IPS DF 4.7 (cell line): ENCODE results near the gene SLC15A1.

Source experiments
- DNase-seq: peaks from one replicate; pipeline ENCODE4 v3.0.0-alpha.2; 2013; ENCODE audit warnings: low spot score; ENCODE audit errors: extremely low read depth

The SLC15A1 gene

DNA sequence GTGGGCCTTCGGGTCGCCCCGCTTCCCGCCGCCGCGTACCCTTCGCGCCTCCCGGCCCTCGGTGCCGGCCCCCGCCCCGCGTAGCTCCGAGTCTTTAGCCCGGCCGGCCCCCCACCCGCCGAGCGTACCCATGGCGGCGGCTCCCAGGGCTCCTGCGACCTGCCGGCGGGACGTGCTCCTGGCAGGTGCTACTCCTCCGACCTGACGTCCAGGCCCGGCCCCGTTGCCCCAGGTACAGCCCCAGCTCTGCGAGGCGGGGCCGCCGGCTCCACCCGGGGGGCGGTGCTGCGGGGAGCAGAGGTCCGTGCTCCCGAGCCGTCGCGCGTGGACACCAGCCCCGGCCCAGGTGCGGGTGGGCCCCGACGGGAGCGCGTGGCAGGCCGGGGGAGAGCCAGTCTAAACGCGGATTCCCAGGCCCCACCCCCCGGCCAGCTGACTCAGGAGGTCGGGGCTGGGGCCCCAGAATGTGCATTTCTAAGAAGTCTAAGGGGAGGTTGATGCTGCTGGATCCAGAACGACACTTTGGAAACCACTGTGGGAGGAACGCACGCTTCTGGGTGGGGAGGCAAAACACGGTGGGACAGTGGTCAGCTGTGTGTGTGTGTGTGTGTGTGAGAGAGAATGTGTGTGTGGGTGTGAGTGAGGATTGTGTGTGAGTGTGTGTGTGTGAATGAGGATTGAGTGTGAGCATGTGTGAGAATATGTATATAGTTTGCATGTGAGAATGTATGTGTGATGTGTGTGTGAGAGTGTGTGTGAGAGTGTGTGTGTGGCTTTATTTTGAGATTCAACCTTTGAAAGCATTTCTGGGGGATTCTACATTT is at the start of gene SLC15A1:
Gene SLC15A1 (minus strand): TSS at position 206 of the 824 bp plus-strand sequence. CDS start 74 bp downstream, at position 132.
- no peak for DNase-seq

DNA sequence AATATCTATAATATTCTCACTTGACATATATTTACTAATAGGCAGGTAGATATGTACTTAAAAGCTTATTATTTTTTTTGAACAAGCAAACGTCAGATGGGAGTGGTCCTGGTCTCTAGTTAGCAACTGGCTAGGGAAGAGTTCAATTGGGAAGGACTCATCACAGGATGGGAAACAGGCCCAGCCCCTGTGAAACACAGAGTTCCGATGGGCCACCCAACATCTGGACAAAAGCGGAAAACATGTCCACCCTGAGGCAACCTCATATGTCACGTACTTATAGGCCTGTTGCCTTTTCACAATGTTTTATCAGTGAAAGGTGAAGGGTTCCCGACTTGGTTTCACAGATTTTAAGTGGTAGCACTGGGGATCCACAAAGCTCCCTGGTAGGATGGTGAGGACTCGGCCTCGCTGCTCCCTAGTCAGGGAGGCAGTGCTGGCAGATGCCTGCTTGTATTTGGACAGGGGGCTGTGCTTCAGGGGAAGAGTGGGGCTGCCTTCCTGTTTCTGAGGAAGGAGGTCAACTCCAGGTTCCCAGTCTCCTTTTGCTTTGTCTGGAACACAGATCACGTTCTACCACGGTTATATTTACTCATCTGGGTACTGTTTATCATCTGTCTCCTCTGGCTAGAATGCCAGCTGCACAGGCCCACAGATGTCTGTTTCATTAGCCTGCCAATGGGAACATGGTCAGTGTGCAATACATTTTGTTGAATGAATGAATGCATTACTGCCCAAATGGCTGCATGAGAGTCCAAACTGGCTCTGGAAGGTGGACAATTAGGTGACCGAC is 49.4 kb upstream of the SLC15A1 start:
- no peak for DNase-seq

GRCh38 chr13:98800078-98800477 is 47.6 kb upstream of the SLC15A1 start:
- DNase-seq = no peak

- no peak for DNase-seq
Observed at GRCh38 chr13:98798849-98799645, 46.6 kb upstream of the SLC15A1 start.

DNA sequence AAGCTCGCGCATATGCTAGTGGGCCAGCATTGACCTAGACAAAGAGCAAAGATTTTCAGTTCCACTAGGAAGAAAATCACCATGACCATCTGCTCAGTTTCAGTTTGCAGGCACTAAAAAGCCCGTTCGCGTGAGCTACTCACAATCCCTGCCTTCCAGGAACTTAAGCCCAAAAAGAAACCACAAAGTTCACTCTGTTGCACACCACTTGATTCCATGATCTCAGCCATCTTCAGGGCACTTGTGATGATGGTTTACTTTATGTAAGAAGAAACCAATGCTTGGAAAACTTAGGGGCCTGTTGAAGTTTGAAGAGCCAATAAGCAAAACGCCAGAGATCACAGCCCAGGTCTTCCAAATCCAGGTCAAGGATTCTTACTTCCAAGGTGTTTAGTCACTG is 45.0 kb upstream of the SLC15A1 start:
- no peak for DNase-seq

DNA sequence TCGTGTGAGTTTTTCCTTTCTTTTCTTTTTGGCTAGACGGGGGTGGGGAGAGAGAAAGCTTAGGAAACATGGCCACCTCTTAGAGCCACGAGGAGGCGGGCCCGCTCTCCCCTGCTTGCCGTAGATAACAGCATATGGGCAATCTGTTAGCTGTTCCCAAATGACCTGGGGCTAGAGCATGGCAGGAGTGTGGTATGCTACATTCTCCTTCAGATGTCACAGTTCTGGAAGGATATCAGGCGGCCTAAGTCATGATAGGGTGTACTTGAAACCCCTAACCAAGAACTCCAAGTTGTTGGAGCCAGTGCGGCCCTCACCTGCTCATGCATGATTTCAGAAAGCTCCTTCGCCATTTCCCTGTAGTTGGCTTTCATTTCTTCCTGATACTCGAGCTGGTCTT is 44.3 kb upstream of the SLC15A1 start:
- DNase-seq = no peak

GRCh38 chr13:98796191-98796590 is 43.7 kb upstream of the SLC15A1 start:
- no peak for DNase-seq

DNA sequence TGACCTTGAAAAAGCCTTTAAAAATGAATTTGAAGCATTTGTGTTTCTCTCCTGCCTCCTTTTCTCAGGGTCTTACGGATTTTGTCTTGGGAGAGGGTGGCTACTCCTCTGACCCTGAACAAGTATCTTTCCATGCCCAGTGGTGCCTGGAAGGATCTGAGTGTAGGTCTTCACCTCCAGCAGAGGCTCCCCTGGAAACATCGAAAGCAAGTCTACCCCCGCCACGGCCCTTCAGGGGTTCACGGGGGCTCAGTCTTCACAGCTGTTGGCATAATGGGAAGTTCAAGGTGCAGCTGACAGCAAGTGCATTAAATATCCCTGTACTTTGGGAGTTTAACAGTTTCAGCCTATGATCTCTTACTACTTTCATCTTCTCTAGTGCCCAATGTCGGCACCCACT is 42.7 kb upstream of the SLC15A1 start:
- no peak for DNase-seq

DNA sequence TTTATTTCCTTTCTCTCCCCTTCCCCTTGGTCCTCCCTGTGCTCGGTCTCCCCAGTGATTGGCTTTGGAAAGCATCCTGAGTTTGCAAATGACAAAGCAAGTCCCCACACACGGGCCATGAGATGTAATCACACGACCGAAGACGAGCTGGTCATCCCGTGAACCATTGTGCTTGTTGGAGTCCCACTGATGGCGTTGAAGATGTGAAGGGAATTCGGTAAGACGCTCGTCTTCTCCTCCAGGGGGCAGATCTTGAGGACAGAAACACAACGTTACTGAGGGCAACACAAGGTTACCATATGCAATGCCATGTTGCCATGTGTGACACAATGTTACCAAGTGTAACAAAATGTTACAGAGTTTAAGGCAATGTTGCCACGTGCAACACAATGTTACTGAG is 42.0 kb upstream of the SLC15A1 start:
- DNase-seq = no peak

GRCh38 chr13:98792785-98793495 is 40.5 kb upstream of the SLC15A1 start:
- no peak for DNase-seq

DNA sequence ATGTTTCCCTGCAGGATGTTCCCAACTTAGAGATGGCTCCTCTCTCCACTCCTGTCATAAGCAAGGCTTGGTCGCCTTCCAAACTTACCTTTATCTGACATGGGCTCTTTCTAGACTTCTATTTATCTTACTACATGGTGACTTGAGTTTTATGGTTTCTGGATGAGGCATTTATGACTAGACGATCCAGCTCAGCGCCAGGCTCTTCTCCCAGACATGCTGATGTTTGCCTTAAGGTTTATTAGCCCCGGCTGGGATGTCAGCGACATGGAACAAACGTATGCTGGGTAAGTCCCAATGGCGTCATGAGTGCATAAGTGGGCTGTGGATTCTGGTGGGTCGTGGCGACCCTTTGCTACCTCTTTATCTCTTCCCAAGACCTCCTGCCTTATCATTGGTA is 39.8 kb upstream of the SLC15A1 start:
- no peak for DNase-seq

- no peak for DNase-seq
Observed at GRCh38 chr13:98791611-98792010, 39.1 kb upstream of the SLC15A1 start.

DNA sequence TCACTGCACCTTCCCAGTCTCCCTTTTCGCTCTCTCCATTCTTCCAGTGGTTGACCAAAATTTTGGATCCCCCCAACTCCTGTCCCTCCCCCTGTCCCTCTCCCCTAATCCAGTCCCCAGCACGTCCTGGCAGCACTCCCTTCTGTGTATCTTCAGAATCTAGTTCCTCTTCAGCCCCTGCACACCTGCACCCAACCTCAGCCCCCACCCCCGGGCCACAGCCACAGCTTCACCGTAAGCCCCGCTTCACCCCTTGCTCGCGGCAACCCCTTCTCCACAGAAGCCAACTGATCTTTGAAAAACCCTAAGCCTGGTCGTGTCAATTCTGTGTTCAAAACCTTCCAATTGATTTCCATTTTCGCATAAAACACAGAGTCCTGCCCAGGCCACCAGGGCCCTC is 35.5 kb upstream of the SLC15A1 start:
- DNase-seq = no peak

DNA sequence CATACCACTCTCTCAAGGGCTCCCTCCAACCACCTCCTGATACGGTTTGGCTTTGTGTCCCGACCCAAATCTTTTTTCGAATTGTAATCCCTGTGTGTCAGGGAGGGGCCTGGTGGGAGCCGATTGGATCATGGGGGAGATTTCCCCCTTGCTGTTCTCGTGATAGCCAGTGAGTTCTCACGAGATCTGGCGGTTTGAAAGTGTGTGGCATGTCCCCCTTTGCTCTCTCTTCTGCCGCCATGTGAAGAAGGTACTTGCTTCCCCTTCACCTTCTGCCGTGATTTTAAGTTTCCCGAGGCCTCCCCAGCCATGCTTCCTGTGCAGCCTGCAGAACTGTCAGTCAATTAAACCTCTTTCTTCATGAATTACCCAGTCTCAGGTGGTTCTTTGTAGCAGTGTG is 34.7 kb upstream of the SLC15A1 start:
- DNase-seq = no peak

DNA sequence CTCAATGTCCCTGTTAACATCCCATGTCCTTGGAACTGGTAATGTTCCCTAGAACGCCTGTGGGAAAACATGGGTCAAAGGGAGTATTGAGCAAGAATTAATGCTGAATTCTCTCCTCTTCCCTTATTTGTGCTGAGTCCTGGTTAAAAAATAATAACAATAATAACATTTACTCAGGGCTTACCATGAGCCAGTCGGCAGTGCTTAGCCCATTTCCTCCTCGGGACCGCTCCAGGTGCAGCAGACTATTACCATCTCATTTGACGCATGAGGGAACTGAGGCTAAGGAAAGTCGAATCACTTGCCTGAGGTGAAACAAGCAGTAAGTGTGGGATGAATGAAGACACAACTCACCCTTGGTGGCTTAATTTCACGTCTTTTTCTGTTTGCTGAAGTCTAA is 33.6 kb upstream of the SLC15A1 start:
- no peak for DNase-seq

DNA sequence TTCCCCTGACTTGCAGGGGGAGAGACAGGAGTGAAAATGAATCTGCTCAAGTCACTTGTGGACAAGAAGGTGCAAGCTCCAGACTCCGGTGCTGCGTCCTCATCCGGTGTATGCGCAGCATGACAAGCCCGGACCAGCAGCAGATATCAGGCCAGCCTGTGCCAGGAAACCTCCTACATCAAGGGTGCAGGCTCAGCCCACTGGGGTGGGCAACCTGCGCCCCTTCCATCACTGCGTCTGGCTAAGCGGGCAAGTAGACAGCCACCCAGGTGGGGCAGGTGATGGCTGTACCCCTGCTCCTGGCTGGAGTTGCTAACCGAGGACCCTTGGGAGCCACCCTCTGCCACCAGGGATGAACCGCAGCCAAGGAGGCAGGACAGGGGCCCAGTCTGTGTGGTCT is 32.9 kb upstream of the SLC15A1 start:
- no peak for DNase-seq

- no peak for DNase-seq
Observed at GRCh38 chr13:98784666-98785065, 32.2 kb upstream of the SLC15A1 start.

DNA sequence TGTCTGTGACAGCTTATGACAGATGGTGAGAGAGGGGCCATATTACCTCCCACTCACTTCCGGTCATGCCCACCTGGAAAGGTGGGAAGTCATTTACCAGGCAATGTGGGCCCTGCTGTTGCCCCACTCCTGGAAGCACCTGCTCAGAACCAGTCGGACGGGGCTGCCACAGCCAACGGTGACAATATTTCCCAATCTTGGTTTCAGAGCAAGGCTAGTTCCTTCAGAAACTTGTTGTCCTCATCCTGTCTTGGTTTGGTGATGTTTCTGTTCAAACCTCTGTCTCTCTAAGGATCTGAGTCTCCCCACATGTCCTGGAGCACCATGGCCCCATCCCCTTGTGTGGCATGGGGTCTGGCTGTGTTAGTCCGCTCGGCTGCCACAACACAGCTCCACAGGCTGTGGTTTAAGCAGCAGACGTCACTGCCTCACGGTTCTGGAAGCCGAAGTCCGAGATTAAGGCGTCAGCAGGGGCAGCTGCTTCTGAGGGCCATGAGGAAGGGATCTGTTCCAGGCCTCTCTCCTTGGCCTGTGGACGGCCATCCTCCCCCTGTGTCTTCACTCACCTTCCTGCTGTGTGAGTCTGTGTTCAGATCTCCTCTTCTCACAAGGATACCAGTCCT is 31.5 kb upstream of the SLC15A1 start:
- no peak for DNase-seq

DNA sequence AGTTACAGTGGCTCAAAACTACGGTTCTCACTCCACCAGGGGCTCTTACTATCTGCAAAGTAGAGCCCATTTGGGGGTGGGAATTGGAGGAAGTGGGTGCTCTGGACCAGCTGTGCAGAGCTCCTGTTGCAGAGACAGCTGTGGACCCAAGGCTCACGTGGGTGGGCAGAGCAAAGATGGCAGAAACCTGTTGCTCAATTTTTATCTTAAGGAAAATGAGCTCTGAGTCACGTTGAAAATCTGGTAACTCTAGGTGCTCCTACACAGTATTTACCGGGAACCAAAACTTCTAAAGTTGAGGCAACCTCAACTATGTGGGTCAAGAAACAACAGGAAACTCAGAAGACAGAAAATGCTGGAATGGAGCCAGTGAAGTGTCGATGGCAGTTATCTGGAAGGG is 30.2 kb upstream of the SLC15A1 start:
- DNase-seq = no peak

DNA sequence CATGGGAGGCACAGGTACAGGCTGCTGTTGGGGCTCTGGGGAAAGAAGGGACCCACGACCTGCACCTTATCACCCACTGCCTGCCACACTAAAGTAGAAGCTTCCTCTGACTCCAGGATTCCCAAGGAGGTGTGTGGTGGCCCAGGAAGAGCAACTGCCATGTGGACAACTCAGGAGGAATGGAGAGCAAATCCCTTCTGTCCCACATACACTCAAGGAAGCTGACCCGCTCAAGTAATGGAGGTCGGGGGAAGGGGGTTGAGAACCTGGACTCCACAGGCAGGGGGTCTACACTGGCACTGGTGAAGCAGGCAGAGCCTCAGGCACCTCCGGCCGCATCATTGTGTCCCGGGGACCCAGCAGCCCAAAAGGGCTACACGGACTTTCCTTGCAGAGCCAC is 29.4 kb upstream of the SLC15A1 start:
- no peak for DNase-seq

- DNase-seq = no peak
Observed at GRCh38 chr13:98781470-98781869, 29.0 kb upstream of the SLC15A1 start.
